ENCODE measurements around the gene TBX10. TPM values are rescaled to one million over a fixed set of nuclear protein-coding genes. Genes with fewer than 3 reads are reported as not detected.
"Not testable (repeated sequence)": the region's sequence is repeated elsewhere in the genome, so short reads cannot be mapped to it uniquely, and the experiment has no call there.

Gene TBX10
- total and polyA plus RNA-seq, 2 donors (not counting 3 experiments of a cell fraction or from before 2014, with no cell fraction given): not detected

DNA sequence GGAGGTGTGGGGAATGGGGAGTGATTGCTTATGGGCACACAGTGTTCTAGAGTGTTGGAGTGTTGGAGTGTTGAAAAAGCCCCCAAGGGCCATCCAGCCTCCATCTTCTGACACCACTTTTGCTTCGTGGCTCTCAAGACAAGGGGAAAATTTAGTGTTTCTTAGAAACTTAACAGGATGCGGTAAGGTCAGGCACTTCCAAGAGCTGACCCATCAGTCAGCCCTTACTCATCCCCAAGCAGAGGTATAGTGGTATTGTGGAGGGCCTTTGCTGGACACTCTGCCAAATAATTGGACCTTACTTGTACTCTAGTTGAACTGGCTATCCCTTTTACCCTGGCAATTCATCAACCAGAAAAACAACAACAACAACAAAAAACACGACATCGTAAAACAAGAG, 49.6 kb upstream of the TBX10 start:
- ChIA-PET CTCF (no interaction called here), POLR2A (no interaction called here)
- no peak overlapping the region for H3K9ac ChIP-seq (replicated peaks; ENCODE audit: extremely low read depth, insufficient read depth, low read length)
- H3K27ac ChIP-seq (ENCODE audit: insufficient read depth, low read depth, low read length): no peak overlapping the region
- dilution Hi-C loops (cut with MboI; ENCODE audit: extremely low pct_ligation_motif_present, low sequenced_read_pairs): no loop called here
- no peak overlapping the region for H3K4me3 ChIP-seq (replicated peaks in 1 of 3; ENCODE audit: insufficient read depth in 1 of 3, low read depth in 1 of 3, low read length in 3 of 3)
- H2AFZ ChIP-seq (ENCODE audit: low read depth, low read length): no peak overlapping the region
- H3K36me3 ChIP-seq (ENCODE audit: control insufficient read depth in 2 of 2, extremely low read depth in 1 of 2, insufficient read depth in 2 of 2, low read length in 2 of 2): no peaks in the 10 kb centered on the region
- H3K4me2 ChIP-seq (ENCODE audit: insufficient read depth, low read length): no peak overlapping the region
- DNase-seq (ENCODE audit: low read depth, low spot score) (no peak), FAIRE-seq (no peak)
- intact Hi-C loops (cut with micrococcal nuclease): no loop called here
- H3K27me3 ChIP-seq (ENCODE audit: control insufficient read depth in 2 of 2, insufficient read depth in 2 of 2, low read length in 2 of 2): peaks cover 1 to 17% of the 10 kb centered on the region in 2 experiments
- no peaks in the 10 kb centered on the region for H4K20me1 ChIP-seq (replicated peaks; ENCODE audit: control insufficient read depth, extremely low read depth, insufficient read depth, low read length)
- H3K4me1 ChIP-seq (ENCODE audit: control insufficient read depth, extremely low read depth, insufficient read depth, low read length): no peaks in the 10 kb centered on the region
- no peaks in the 10 kb centered on the region for H3K9me1 ChIP-seq (replicated peaks; ENCODE audit: control insufficient read depth, extremely low read depth, insufficient read depth, low read length)
- no peaks in the 10 kb centered on the region for H3K79me2 ChIP-seq (ENCODE audit: control insufficient read depth, insufficient read depth, low read length)
- no peaks in the 10 kb centered on the region for H3K9me3 ChIP-seq (replicated peaks; ENCODE audit: control insufficient read depth, insufficient read depth, low read length)
- no TSS peak for BruUV-seq (replicated peaks)
- TF ChIP-seq JUN (IDR thresholded peaks at IDR 0.05; ENCODE audit: borderline replicate concordance, insufficient read depth, insufficient read length, low read depth): no peak

DNA sequence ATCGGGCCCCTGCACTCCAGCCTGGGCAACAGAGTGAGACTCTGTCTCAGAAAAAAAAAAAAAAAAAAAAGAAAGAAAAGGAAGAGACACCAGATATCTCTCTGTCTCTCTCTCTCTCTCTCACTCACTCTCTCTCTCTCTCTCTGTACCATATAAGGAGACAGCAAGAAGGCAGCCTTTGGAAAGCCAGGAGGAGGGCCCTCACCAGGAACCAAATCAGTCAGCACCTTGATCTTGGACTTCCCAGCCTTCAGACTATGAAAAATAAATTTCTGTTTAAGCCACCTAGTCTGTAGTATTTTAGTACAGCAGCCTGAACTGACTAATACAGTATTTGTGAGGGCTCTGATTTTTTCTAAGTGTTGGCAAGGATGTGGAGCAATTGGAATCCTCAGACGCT, 48.4 kb upstream of the TBX10 start:
- no peak overlapping the region for H3K9ac ChIP-seq (replicated peaks; ENCODE audit: extremely low read depth, insufficient read depth, low read length)
- H2AFZ ChIP-seq (ENCODE audit: low read depth, low read length): no peak overlapping the region
- intact Hi-C loops (cut with micrococcal nuclease) (no loop called here), dilution Hi-C loops (cut with MboI; ENCODE audit: extremely low pct_ligation_motif_present, low sequenced_read_pairs) (no loop called here)
- H3K4me3 ChIP-seq (replicated peaks in 1 of 3; ENCODE audit: insufficient read depth in 1 of 3, low read depth in 1 of 3, low read length in 3 of 3): no peak overlapping the region
- DNase-seq (ENCODE audit: low read depth, low spot score): no peak
- ChIA-PET CTCF (no interaction called here), POLR2A (no interaction called here)
- peaks cover 1 to 17% of the 10 kb centered on the region in 2 experiments for H3K27me3 ChIP-seq (ENCODE audit: control insufficient read depth in 2 of 2, insufficient read depth in 2 of 2, low read length in 2 of 2)
- H3K4me2 ChIP-seq (ENCODE audit: insufficient read depth, low read length): no peak overlapping the region
- H3K27ac ChIP-seq (ENCODE audit: insufficient read depth, low read depth, low read length): no peak overlapping the region
- no peaks in the 10 kb centered on the region for H3K9me3 ChIP-seq (replicated peaks; ENCODE audit: control insufficient read depth, insufficient read depth, low read length)
- TF ChIP-seq JUN (IDR thresholded peaks at IDR 0.05; ENCODE audit: borderline replicate concordance, insufficient read depth, insufficient read length, low read depth): no peak
- TF ChIP-seq, protein P1, sequence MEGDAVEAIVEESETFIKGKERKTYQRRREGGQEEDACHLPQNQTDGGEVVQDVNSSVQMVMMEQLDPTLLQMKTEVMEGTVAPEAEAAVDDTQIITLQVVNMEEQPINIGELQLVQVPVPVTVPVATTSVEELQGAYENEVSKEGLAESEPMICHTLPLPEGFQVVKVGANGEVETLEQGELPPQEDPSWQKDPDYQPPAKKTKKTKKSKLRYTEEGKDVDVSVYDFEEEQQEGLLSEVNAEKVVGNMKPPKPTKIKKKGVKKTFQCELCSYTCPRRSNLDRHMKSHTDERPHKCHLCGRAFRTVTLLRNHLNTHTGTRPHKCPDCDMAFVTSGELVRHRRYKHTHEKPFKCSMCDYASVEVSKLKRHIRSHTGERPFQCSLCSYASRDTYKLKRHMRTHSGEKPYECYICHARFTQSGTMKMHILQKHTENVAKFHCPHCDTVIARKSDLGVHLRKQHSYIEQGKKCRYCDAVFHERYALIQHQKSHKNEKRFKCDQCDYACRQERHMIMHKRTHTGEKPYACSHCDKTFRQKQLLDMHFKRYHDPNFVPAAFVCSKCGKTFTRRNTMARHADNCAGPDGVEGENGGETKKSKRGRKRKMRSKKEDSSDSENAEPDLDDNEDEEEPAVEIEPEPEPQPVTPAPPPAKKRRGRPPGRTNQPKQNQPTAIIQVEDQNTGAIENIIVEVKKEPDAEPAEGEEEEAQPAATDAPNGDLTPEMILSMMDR (IDR thresholded peaks at IDR 0.05; ENCODE audit: extremely low read depth in 1 of 2, insufficient read depth in 1 of 2, low read depth in 1 of 2, low read length in 2 of 2): no peak
- H3K4me1 ChIP-seq (ENCODE audit: control insufficient read depth, extremely low read depth, insufficient read depth, low read length): no peaks in the 10 kb centered on the region
- BruUV-seq (replicated peaks): no TSS peak
- H4K20me1 ChIP-seq (replicated peaks; ENCODE audit: control insufficient read depth, extremely low read depth, insufficient read depth, low read length): no peaks in the 10 kb centered on the region
- no peaks in the 10 kb centered on the region for H3K36me3 ChIP-seq (ENCODE audit: control insufficient read depth in 2 of 2, extremely low read depth in 1 of 2, insufficient read depth in 2 of 2, low read length in 2 of 2)
- H3K9me1 ChIP-seq (replicated peaks; ENCODE audit: control insufficient read depth, extremely low read depth, insufficient read depth, low read length): no peaks in the 10 kb centered on the region
- peak; percentile 80 for FAIRE-seq
- no peaks in the 10 kb centered on the region for H3K79me2 ChIP-seq (ENCODE audit: control insufficient read depth, insufficient read depth, low read length)

DNA sequence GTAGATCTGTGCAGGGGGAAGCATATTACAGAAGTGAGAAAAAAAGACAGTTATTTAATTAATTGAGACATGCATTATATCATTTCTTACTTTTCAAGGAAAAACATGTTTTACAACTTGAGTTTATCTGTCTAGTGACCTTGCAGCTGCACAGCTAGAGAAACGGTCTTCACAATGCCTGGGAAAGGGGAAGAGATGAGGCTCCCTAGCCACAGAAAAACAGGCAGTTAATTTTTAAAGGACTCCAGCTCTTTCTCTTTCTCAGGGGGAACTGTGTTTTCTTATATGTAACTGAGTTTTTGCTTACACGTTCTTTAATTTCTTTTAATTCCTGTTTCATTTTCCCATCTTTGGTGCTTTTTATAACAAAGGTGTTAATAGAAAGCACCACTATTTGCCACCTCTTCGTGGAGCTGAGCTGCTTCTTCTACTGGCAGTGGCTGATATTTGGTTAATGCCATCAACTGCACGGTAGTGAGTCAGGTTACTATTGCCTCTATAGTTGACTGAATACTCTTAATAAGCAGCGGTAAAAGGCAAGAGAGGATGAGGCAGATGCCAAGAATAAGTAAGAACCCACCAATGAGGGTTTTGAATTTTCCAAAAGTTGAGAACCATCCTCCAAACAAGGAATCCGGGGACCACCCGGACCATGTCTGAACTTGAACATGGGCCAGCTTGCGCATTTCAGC, 46.2 kb upstream of the TBX10 start:
- FAIRE-seq; H4K20me1 ChIP-seq (replicated peaks; ENCODE audit: control insufficient read depth, extremely low read depth, insufficient read depth, low read length); H3K79me2 ChIP-seq (ENCODE audit: control insufficient read depth, insufficient read depth, low read length); H3K4me2 ChIP-seq (ENCODE audit: insufficient read depth, low read length); H3K9me3 ChIP-seq (replicated peaks; ENCODE audit: control insufficient read depth, insufficient read depth, low read length); H2AFZ ChIP-seq (ENCODE audit: low read depth, low read length); H3K9me1 ChIP-seq (replicated peaks; ENCODE audit: control insufficient read depth, extremely low read depth, insufficient read depth, low read length); H3K4me3 ChIP-seq (replicated peaks in 1 of 3; ENCODE audit: insufficient read depth in 1 of 3, low read depth in 1 of 3, low read length in 3 of 3); DNase-seq (ENCODE audit: low read depth, low spot score); POLR2A ChIA-PET; H3K27ac ChIP-seq (ENCODE audit: insufficient read depth, low read depth, low read length); BruUV-seq (replicated peaks); H3K9ac ChIP-seq (replicated peaks; ENCODE audit: extremely low read depth, insufficient read depth, low read length); H3K4me1 ChIP-seq (ENCODE audit: control insufficient read depth, extremely low read depth, insufficient read depth, low read length); H3K36me3 ChIP-seq (ENCODE audit: control insufficient read depth in 2 of 2, extremely low read depth in 1 of 2, insufficient read depth in 2 of 2, low read length in 2 of 2); intact Hi-C loops (cut with micrococcal nuclease); dilution Hi-C loops (cut with MboI; ENCODE audit: extremely low pct_ligation_motif_present, low sequenced_read_pairs): not testable (repeated sequence)
- CTCF ChIA-PET: interaction anchor here (0.6 kb wide), 1 partner anchor 113 kb away, joined by 3 read pairs; no protein-coding TSS in a partner anchor
- H3K27me3 ChIP-seq (ENCODE audit: control insufficient read depth in 2 of 2, insufficient read depth in 2 of 2, low read length in 2 of 2): peaks cover 0 to 12% of the 10 kb centered on the region in 2 experiments
